GM18520 (cell line): Measurements from ENCODE around the gene KIF2A.

ENCODE experiments used
- ATAC-seq: cut with Tn5 transposase; IDR thresholded peaks from one replicate; pipeline ENCODE4 v1.9.1; 2021; ENCODE audit not compliant: unreplicated experiment

The KIF2A gene

GRCh38 chr5:62374090-62374489 lies 68.1 kb downstream of the KIF2A start:
- no peak for ATAC-seq

- no peak for ATAC-seq
These were observed 69.6 kb downstream of the KIF2A start for GRCh38 chr5:62375627-62376026.

DNA sequence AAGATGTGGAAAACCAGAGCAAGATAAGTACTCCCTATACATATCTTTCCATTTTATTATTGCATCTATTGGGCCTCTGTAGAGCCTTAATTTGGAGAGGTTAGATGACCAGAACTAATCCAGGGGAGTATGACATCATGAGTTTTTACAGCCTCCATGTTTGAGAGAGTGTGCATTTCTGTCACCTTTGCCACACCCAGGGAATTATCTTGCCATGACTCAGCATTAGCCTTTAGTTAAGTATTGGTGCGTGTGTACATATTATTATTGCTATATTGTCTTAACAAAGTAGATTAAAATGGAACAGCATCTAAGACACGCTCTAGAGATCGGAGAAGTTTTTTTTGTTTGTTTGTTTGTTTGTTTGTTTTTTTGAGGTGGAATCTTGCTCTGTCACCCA lies 70.1 kb downstream of the KIF2A start:
- ATAC-seq = no peak

DNA sequence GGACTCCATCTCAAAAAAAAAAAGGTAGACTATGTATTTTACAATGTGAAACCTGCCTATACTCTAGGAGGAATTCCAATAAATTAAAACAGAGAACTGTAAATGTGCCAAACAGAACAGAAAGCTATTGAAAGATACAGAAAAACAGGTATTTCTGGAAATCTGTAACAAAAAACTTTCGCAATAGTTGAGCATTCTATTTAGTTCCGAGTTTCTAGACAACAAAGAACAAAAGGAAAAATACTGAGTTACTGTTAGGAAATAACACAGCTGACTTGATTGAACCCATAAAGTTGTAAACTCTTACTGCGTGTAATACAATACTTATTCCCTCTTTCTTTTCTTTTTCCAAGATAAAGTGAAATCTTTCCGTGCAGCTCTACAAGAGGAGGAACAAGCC lies 79.1 kb downstream of the KIF2A start:
- ATAC-seq = no peak

DNA sequence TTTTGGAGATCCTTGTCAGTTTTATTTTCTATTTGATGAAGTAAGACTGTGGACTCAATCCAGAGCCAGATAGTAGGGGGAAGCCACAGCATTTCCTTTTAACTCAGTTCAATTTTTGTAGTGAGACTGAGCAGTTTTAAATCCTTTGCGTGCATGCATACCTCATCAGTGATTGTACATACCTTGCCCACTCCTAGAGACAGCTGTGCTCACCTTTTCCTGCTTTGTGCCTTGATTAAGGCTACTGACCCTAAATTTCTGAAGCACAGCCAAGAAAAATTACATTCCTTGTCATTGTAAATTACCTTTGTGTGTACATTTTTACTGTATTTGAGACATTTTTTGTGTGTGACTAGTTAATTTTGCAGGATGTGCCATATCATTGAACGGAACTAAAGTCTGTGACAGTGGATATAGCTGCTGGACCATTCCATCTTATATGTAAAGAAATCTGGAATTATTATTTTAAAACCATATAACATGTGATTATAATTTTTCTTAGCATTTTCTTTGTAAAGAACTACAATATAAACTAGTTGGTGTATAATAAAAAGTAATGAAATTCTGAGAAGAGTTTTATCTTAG lies 79.9 kb downstream of the KIF2A start:
- ATAC-seq = no peak

- no peak for ATAC-seq
These were observed 80.8 kb downstream of the KIF2A start for GRCh38 chr5:62386824-62387223.

DNA sequence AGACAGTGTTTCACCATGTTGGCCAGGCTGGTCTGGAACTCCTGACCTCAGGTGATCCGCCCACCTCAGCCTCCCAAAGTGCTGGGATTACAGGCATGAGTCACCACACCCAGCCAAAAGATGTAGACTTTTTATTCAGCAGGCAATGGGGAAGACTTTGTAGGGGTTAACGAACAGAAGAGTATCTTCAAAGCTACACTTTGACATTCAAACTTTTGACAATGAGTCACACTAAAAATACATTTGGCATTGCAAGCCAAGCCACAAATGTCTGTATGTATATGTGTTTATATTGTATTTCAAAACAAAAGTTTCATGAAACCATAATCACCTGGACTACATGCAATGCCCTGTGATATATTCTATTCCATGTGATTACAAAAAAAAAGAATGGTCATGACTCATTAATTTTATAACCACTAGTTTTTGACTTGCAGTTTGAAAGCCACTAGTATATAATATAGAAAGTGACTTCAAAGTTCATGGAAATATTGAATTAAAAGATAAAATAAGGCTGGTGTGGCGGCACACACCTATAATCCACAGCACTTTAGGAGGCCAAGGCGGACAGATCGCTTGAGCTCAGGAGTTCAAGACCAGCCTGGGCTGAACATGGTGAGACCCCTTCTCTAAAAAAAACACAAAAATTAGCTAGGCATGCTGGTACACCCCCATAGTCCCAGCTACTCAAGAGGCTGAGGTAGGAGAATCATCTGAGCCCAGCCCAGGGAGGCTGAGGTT lies 89.4 kb downstream of the KIF2A start:
- ATAC-seq = no peak

GRCh38 chr5:62403411-62404250 lies 97.6 kb downstream of the KIF2A start, which contains the start of gene DIMT1:
TSS of gene DIMT1 (minus strand) at chr5:62403905. CDS start at chr5:62403772, 133 bp downstream.
- peak; percentile 94 for ATAC-seq

DNA sequence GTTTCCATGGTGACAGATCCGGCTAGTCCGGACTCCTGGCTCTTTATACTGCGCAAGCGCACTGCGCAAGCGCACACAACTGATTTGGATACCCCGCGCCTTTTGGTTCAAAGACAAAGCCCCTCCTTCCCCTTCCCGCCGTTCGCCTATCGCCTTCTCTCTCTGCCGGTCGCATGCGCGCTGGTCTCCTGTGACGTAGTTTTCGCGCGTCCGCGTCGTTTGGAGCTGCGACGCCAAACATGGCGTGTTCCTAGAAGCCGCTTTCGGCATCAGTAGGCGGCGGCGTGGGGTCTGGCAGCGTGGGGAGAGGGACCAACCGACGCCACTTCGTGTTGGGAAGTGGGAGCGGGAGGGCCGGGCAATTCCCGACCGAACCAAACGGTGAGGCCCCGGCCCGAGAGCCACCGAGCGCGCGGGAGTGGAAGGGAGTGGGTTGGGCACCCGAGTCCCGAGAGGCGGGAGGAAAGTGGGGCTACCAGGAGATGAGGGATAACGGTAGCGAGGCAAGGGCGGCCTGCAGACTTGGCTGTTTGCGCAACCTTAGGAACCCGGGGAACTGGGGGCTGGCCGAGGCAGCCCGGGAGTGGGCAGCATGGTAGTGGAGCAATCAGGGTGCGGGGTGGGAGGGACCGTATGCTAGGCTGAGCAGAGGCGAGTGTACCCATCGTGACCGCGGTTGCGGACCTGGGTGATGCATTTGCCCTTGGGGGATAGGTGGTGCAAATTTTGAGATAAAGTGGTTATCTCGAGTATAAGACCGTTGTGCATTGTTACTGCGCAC lies 106.7 kb downstream of the KIF2A start, which contains the start of gene IPO11:
TSS of gene IPO11 (plus strand) at position 215 of the 781 bp plus-strand sequence. CDS start 24,517 bp downstream, outside the sequence.
- ATAC-seq = peak; percentile 96

GRCh38 chr5:62413711-62414110 lies 107.7 kb downstream of the KIF2A start:
- ATAC-seq = no peak

GRCh38 chr5:62418462-62419076 lies 112.6 kb downstream of the KIF2A start:
- no peak for ATAC-seq

GRCh38 chr5:62419609-62420008 lies 113.6 kb downstream of the KIF2A start:
- no peak for ATAC-seq

- no peak for ATAC-seq
These were observed 115.4 kb downstream of the KIF2A start for GRCh38 chr5:62421414-62421813.

DNA sequence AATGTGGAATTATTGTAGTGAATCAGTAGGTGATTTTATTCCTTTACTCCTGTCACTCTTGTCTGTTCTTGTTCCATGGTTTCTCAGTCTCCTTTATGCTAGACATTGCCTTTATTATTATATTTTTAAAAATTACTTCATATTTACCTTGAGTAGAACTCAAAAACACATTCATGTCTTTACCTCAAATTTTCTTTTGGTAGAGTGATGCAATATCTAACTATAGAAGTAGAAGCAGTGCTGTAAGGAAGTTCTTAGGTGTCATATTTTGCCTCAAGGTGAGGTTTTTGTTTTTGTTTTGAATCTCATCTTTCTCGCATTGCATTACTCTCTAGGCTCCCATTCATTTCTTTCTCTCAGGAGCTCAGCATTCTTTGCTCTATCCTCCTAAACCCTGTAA lies 118.8 kb downstream of the KIF2A start:
- ATAC-seq = no peak

DNA sequence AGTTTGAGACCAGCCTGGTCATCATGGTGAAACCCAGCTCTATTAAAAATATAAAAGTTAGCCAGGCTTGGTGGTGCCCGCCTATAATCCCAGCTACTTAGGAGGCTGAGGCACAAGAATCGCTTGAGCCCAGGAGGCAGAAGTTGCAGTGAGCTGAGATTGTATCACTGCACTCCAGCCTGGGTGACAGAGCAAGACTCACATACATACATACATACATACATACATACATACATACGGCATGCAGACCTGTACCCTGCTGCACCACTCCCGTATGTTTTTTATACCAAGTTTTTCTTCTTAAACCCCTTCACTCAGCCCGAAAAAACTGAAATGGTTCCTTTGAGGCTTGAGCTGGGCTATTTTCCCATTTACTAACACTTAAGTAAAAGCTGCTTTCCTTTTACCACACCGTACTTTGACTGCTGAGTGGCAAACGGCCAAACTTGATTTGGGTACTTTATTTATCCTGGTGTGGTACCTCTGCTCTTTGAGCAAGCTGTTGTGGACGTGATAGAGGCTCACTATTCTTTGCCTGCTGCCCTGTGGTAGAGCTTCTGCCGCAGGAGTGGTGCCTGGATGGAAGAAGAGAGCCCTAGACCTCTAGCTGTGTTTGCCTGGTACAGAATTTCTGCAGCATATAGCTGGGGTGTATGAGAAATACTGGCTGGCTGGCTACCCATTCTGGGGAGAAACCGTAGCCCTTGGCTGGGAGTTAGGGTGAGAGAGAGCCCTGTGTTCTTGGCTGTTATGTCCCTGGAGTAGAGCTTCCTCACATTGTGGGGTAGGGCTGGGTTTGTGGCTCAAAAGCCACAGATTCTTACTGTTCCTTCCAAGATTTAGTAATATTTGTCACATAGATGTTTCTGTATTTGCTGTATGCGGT lies 126.0 kb downstream of the KIF2A start:
- ATAC-seq = no peak

GRCh38 chr5:62432621-62433064 lies 126.6 kb downstream of the KIF2A start:
- no peak for ATAC-seq
